Measurements from ENCODE around the gene MEIOSIN. TPM values are rescaled to one million over a fixed set of nuclear protein-coding genes. Genes with fewer than 3 reads are reported as not detected.

Gene MEIOSIN
- total and polyA plus RNA-seq, 9 of the 15 experiments (the other 6 are each of a cell fraction or from before 2014, with no cell fraction given) = 0.06 to 2.0 (median 0.76) TPM

DNA sequence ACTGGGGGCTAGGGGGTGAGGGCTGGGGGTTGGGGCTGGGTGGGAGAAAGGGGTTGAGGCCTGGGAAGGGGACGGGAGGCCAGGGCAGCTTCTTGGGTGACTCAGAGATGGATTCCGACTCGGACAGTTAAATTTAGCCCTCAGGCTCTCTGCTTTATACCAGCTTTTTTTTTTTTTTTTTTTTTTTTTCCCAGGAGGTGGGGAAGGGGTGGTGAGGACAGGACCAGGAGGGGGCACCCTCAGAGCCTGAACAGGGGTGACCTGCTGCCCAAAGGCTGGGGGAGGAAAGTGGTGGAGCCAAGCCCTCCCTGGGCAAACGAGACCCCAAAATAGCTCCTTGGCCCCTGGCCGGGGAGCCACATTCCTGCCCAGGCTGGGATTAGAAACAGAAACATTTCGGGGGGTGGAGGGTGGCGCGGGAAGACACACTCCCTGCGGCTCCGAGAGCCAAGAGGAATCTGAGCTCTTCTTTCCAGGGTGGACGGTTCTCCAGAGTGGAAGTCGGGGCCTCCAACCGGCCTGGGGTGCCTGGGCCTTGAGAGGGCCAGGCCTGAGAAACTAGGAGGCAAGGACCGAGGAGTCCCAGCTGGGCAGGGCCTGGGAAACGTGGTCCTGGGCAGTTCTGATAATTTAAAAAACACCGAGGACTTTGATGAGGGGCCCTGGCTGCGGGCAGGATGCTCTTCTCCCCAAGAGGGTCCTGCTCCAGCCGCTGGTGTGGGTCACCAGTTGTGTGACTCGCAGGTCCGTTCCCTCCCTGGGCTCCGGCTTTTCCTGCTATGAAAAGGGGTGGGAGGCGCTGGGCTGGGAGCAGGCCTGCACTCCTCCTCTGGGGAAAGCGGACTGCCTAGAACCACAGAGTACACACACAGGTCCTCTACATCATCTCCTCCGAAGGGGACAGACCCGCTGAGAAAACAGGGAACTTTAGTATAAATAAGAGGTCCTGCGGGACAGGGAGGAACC is 49.9 kb downstream of the MEIOSIN start:
- intact Hi-C loops (cut with micrococcal nuclease) = no loop called here
- Histone ChIP-seq H3K4me1 (replicated peaks in 1 of 2; ENCODE audit: control insufficient read depth in 2 of 2, insufficient read depth in 2 of 2, low read length in 2 of 2) (peaks cover 16 to 67% of the 10 kb centered on the region in 2 experiments), H2AFZ (ENCODE audit: low read depth, low read length) (no peak overlapping the region), H3K27ac (ENCODE audit: extremely low read depth, low read depth, low read length) (no peak overlapping the region), H3K9me1 (ENCODE audit: control insufficient read depth, insufficient read depth, low read length) (peaks cover 6% of the 10 kb centered on the region), H3K36me3 (ENCODE audit: control insufficient read depth, insufficient read depth, low read length) (peaks cover 31% of the 10 kb centered on the region; the same call in 2 of the 3 replicates), H3K27me3 (ENCODE audit: control insufficient read depth in 2 of 2, insufficient read depth in 2 of 2, low read length in 2 of 2) (no peaks in the 10 kb centered on the region), H3K4me2 (ENCODE audit: insufficient read depth, low read length) (no peak overlapping the region), H3K9ac (ENCODE audit: insufficient read depth in 1 of 2, low read depth in 2 of 2, low read length in 2 of 2) (peak overlapping the region in 1 of 2 experiments; percentile 78; a peak in 2 of 4 replicates), H3K79me2 (ENCODE audit: control insufficient read depth, insufficient read depth, low read length) (no peaks in the 10 kb centered on the region), H3K4me3 (no peak overlapping the region), H3K9me3 (replicated peaks; ENCODE audit: control insufficient read depth, insufficient read depth, low read depth, low read length) (no peaks in the 10 kb centered on the region), H4K20me1 (replicated peaks; ENCODE audit: control insufficient read depth, insufficient read depth, low read length) (peaks cover 10% of the 10 kb centered on the region; the same call in 1 of the 2 replicates)
- ChIA-PET POLR2A (interaction anchor here (0.5 to 7.7 kb wide), 8 partner anchors 9 to 1003 kb away, joined by 3 to 70 read pairs (median 3); partner anchors contain the start of genes DMWD and SIX5), CTCF (ENCODE audit: low intra/inter-chr PET ratio) (no interaction called here)
- WGBS (ENCODE audit: insufficient coverage, low coverage, missing lambda C conversion rate) = 73% methylated on average over 19 of the region's 26 CpGs
- TF ChIP-seq RBFOX2 (IDR thresholded peaks at IDR 0.05; ENCODE audit: low read depth, low read length) (peak; percentile 34; the same call in 1 of the 2 replicates), ZNF384 (IDR thresholded peaks at IDR 0.05; ENCODE audit: low read depth, low read length) (0 out of 2 replicates have a peak, but pooled peaks have one; percentile 10), ILF3 (IDR thresholded peaks at IDR 0.05; ENCODE audit: borderline replicate concordance) (no peak), ZNF717 (CRISPR knock-in tag; IDR thresholded peaks at IDR 0.05) (no peak), HBP1 (CRISPR knock-in tag; IDR thresholded peaks at IDR 0.05) (no peak), ZNF507 (tag; conservative IDR thresholded peaks at IDR 0.05) (no peak), DACH1 (IDR thresholded peaks at IDR 0.05; ENCODE audit: partially characterized antibody) (no peak), POLR2G (IDR thresholded peaks at IDR 0.05; ENCODE audit: low read depth, low read length) (peak; percentile 52)
- TF ChIP-seq, protein P1, sequence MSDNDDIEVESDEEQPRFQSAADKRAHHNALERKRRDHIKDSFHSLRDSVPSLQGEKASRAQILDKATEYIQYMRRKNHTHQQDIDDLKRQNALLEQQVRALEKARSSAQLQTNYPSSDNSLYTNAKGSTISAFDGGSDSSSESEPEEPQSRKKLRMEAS (CRISPR knock-in tag; IDR thresholded peaks at IDR 0.05) = 0 out of 2 replicates have a peak, but pooled peaks have one; percentile 16
- TF ChIP-seq, protein P2, sequence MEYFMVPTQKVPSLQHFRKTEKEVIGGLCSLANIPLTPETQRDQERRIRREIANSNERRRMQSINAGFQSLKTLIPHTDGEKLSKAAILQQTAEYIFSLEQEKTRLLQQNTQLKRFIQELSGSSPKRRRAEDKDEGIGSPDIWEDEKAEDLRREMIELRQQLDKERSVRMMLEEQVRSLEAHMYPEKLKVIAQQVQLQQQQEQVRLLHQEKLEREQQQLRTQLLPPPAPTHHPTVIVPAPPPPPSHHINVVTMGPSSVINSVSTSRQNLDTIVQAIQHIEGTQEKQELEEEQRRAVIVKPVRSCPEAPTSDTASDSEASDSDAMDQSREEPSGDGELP (CRISPR knock-in tag; IDR thresholded peaks at IDR 0.05; ENCODE audit: borderline replicate concordance) = 0 out of 2 replicates have a peak, but pooled peaks have one; percentile 12
- DNase-seq (ENCODE audit: extremely low read depth in 1 of 4, low spot score in 3 of 4) (no peak), FAIRE-seq (no peak), ATAC-seq (no peak)
- BruUV-seq (replicated peaks) = no TSS peak
- in situ Hi-C loops (cut with MboI) = no loop called here
